NK-92 treated with Interleukin-12 subunit alpha and Interleukin-12 subunit beta, amount 100 ng/mL, for 24 hours (cell line): Measurements from ENCODE around the gene ETS1.
A peak's percentile ranks its signal among the peaks of the same experiment; 100 is the strongest.

Source experiments
- DNase-seq: peaks from one replicate; lab custom pipeline; 2025; lab: John Stamatoyannopoulos, UW

Gene ETS1, protein sequence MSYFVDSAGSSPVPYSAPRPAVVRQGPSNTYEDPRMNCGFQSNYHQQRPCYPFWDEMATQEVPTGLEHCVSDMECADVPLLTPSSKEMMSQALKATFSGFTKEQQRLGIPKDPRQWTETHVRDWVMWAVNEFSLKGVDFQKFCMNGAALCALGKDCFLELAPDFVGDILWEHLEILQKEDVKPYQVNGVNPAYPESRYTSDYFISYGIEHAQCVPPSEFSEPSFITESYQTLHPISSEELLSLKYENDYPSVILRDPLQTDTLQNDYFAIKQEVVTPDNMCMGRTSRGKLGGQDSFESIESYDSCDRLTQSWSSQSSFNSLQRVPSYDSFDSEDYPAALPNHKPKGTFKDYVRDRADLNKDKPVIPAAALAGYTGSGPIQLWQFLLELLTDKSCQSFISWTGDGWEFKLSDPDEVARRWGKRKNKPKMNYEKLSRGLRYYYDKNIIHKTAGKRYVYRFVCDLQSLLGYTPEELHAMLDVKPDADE

DNA sequence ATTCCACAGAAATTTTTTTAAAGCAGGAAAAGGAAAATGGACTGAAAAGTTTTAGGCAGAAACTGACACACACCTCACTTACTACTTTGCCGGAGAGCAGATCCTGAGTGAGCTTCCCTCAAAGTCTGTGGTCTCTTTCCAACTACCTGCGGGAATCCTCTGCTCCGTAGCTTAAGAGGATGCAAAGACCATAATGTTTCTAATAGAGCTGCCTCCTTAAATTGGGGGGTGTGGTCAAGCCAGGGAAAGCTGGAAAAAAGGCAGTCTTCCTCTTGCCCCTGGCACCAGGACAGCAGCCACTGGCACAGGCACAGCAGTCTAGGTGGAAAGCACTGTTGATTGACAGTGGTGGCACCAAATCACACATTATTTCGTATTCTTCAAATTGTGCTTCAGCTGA lies at the start of gene ETS1:
ETS1 (minus strand) TSS at position 144 of the 400 bp plus-strand sequence. CDS start 14,428 bp downstream, outside the sequence.
- DNase-seq, result no peak

DNA sequence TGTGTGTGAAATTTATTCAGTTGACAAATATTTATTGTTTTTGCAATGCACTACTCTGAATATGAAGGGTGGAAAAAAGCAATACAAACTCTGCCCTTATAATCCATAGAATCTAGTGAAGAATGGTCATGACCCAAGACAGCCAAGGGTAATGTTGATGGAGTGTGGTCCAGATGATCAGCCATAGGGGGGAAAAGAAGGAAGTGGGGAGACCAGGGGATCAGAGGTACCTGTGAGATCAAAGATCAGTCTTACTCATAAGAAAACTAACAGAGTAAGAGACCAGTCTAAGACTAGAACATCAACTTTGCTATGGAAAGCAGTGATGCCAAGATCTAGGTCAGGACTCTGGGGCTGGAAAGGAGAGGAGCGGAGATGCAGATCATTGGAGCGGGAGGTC lies 47.0 kb upstream of the ETS1 start:
- DNase-seq, result no peak

DNA sequence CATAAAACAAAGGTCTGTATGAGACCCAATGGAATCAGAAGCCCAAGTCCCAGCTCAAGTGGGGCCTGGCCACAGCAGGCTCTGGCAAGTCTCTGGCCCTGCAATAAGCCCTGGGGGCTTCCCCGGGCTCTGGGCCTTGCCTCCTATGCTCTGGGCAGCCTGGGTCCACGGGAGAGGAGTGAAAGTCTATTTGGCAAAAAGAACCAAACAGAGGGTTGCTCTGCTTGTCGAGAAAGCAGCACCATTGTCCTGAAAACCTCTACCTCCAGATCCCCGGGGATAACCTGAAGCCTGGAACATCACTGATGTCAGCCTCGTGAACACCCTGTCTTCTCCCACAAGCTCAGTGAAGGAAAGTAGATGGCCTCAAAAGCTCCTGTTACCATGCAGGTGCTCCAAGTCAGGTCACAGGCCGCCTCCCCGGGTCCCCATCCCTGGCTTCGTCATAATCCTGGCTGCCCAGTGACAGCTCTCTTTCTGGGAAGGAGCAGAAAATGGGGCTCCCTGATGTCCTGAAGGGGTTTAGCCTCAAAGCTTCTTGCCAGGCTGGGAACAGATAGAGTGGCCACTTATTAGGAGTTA lies 46.1 kb upstream of the ETS1 start:
- no peak for DNase-seq

DNA sequence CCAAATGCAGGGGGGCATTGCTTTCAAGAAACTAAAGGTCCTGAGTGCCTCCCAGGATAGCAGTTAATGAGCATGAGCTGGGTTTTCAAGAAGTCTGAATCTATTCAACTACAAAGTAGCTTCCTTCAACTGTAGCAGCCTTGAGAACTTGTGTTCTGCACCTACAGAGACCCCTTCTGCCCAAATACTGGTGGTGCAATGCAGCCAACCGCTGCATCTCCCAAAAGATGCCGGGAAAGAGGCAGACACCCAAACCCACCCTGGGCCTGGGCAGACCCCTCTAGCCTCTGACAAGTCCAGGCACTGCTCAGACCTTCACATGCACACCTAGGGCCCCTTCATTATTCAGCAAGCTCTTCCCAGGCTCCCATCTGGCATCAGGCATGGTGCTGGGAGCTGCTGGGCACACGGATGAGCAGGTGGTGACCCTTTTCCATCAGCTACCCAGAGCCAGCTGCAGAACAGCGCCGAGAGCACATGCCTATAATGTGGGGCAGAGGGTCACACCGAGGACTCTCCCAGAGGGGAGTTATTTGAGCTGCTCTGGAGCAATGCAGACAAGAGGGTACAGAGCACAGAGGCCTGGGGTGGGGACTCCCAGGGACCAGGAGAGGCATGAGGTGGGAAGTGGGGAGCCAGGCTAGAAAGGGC lies 44.9 kb upstream of the ETS1 start:
- no peak for DNase-seq

DNA sequence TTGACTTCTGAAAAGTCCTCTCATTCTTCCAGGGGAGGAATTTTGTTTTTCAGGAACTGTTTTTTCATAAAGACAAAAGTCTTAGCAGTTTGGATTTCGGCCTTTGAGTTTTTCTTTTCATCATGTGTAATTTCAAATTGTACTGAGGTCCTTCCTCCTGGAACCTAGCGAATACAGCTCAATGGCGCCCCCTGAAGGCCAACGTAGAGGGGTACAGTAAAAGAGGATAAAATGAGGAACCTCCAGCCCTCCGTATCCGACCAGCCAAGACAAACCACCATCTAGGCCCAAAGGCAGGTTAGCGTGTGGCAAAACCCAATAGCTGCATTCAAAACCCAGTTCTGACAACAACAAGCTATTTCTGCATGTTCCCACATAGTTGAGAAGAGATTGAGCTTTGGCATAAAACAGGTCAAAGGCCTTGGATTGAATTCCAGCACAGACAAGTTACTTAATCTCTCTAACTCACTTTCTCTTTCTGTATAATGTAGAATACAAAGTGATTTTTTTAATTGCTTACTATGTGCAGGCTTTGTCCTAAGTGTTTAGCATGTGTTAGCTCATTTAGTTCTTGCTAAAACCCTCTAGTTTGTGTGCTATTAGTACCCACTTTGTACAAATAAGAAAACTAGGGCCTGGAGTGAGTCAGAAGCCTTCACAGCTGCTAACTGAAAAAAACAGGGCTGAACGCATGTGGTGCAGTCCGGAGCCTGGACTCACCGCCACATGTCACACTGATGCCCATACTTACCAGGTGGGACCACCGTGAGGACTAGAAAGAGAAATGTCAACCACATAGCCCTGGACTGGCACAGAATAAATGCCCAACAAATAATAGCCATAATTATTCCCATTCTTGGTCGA lies 43.2 kb upstream of the ETS1 start:
- DNase-seq, result peak; percentile 75

DNA sequence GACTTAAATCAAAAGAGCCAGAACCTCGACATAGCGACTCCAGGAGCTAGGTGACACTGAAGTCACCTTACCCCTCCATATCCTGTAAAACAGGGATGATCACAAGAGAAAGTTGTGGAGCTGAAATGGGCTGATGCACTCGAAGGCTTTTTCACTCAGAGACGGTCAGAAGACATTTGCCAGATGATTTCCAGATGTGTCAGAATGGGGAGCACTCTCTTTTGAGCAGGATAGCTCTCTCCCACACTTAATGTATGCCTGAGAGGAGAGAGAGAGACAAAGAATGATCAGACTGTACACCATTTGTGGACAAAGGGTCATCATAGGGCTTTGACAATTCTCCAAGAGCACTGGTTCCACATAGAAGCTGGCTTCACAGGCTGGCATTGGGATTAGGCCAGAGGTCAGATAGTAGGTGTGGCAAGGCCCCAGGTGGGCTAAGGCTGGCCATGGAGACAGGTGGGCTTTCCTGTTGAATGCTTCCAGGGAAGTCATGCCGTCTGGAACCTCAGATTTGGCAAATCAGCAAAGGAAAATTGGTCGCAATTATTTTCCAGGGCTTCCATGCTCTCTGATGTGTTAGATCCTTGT lies 42.3 kb upstream of the ETS1 start:
- DNase-seq, result no peak

DNA sequence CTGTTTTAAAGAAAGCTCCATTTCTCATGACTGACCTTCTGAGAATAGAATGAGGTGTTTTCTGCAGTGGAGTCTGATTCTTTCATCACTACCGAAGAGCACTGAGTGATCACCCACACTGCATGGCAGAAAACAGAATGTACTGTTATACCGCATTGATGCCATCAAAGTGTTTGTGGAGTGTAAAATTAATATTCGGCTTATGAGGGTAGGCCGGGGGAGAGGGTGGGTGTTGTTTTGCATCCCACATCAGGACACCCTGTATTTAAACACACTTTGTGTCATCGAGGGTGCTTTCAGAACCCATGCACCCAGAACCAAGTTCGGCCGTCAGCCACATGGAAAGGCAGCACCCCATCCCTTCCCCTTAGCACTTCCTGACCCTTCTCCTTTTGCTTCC lies 41.3 kb upstream of the ETS1 start:
- no peak for DNase-seq

DNA sequence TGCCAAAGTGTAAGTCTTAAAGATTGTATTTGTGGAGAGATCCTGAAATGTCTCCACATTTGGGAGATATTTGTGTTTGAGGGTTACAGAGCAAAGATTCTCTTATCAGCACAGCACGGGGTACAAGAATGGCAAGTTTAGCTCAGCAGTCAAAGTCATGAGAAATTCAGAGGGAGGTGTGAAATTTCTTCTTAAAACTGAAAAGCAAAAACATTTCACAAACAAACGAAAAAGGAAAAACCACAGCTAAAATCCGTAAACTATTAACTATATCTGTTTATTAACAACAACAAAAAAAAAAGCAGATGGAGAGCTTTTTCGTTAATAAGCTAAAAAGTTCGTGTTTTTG lies 40.9 kb upstream of the ETS1 start:
- DNase-seq, result no peak

DNA sequence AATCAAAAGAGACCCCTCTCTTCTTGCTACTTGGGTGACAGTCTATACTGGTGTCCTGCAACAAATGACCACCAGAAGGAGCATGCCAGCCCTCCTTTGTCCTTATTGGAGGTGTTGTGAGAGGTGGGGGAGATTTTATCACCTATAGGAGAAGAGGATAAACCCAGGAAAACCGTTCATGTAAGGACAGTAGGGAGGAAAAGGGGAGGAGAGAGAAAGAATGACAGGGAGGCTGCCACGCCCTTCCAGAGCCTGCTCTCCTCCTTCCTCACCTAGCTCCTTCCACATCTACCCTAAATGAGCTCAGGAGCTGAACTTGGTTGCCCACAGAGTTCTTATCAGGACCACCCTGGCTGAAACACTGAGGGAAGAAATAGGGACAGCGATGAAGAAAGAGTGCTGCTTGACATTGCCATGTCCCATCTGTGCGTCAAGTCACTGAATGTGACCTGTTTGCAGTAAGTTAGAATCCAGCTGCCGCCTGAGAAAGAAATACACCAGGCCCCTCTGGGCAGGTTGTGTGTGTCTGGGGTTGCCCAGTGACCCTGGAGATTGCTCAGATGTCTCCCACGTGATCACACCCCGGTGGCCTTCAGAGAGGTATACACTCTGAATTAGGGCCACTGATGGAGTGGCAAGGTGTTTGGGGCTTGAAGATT lies 40.4 kb upstream of the ETS1 start:
- DNase-seq, result peak; percentile 54

DNA sequence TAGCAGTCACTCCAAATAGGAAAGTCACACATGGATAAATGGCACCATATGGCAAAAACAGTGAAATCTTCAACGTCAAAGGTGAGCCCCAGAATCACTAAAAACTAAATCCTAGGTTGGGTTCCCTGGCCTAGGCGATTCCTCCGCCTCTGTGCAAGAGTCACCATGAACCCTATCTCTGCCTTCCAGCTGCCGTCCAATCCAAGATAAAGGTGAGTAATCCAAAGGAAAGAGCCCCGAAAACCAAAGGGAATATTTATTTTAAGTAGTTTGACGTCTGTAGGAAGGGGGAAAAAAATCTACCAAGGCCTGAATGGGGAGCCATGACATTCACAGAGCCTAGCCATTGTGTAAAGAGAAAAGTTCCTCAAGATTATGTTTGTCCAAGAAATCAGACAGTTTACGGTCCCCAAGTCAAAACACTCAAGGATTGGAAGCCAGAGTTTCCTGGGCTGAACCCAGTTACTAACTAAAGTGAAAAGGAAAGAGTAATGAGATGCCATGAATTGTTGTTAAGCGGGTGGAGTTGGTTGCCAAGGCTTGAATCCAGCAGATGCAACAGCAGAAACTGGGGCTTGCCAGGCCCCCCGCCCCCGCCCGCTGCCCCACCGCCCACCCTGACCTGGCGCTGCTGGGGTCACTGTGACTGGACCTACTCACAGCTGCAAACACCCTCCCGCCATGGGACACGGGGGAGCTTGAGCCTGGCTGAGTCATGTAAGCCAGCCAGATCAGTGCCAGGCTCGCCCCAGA lies 39.7 kb upstream of the ETS1 start:
- no peak for DNase-seq

DNA sequence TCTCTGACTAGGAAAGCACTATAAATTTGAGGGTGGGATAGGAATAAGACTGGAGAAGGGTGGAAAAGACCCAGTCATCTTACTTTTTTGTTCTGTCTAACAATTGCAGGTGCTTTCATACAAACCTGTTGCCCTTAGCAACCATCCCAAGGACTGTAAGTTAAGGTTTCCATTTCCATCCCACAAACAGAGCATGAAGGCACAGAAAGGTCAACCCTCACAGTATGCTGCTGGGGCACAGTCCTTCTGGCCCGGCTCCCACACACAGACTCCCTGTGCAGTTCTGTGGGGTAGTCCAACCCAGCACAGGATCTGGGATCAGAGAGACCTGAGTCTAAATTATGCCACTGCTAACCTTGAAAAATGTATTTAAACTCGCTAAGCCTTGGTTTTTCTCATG lies 38.4 kb upstream of the ETS1 start:
- DNase-seq, result no peak

DNA sequence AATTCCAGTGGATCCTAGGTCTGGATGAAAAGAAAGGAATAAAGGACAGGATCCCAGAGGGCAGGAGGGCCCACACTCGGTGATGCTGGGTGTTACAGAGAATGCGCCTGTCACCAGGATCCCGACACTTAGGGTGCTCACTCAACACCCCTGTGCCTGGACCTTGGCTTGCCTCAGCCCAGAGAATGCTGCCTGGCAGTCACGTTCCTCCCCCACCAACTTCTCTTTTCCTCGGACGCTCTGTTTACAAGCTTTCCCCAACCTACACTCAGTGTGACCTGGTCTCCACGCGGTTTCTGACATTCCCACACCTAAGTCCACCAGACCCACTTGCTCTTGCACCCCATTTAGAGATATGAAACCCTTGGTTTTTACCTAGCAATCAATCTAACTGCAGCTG lies 38.0 kb upstream of the ETS1 start:
- no peak for DNase-seq

DNA sequence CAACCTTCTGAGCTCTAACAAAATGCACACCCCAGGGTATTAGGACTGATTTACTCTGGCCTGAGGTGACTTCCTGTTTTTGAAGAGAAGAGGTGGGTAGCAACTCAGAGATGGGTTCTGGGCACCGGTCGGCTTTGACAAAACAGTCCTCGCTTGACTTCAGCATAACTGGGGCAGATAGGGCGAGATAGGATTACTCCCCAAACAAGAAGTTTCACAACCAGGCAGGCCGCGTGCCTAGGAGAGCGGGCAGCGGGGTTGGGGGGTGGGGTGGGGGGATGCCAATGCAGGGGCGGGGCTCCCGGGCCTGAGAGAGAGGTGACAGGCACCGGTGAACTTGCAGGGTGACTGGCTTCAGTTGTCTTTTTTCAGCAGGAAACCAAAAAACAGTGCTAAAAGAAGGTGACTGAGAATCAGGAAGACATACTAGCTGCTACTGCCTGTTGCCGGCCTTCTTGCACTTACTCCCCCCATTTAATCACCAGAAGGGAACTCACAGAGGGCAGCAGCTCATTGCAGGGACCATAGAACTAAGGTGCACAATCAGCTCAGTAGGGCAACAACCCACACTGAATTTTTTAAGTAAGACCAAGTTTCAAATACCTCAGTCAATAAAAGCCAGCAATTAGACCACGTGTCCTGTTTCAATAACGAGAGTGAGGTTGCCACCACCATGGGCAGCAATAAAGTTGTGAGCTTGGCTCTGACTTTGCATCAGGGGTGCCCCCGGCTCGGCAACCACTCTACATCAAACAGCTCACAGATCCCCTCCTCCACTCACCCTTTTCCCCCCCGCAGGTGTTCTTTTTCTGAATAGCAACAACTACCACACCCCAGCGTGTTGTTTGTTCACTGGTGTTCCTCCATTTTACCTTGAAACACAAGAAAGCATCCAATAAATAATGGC lies 37.2 kb upstream of the ETS1 start:
- peak; percentile 73 for DNase-seq

DNA sequence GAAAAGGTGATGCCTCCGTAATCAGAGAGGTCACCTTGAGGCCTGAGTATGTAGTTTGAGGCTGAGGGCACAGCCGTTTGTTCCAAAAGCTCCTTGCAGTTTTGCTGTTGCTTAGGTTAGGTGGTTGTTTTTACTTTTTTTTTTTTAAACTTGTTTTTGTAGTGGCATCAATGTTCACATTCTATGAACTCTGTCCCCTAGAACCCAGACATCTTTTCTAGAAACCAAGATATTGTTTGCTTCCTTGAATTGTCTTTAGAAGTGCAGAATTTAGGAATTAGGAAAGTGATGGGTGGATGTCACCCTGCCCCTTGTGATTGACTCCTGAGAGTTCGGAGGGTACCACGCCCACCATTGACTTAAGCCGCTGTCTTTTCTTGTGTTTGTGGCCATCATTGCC lies 35.7 kb upstream of the ETS1 start:
- DNase-seq, result no peak

DNA sequence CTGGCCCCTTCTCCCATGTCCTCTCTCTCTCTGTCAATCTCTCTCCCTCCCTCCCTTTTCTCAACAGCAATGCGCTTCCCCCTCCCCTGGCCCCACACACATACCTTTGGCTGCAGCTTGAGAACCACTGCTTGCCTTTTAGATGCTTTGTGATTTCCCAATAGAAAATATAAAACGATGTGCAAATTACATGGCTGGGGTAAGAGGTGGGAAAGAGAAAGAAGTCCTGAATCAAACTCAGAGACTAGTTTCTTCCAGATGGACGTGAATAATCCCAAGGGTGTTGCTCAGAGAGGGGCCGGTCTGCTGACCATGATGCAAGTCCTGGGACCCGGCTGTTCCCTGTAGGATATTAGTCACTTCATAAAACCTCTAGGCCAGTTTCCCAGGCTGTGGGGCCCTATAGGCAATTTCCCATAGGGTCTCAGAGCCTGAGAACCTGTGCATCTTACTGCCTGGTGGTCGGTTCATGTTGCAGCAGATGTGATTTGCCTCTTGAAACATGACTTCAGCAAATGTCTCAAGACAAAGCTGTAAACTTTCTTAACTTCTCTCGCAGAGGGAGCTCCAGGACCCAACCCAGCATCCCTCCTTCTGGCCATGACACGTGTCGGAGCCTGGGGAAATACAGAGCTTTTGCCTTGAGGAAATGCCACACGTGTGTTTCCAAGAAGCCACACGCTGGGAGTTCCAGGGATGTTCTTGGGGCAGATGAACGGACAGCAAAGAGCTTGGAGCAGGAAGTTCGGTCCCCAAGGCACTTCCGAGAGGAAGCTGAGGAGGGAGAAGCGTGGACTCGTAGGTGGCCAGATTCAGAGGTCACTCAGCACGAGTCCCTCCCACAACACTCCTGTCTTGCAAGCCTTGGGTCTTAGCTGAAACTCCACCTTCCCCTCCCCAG lies 34.5 kb upstream of the ETS1 start:
- no peak for DNase-seq

DNA sequence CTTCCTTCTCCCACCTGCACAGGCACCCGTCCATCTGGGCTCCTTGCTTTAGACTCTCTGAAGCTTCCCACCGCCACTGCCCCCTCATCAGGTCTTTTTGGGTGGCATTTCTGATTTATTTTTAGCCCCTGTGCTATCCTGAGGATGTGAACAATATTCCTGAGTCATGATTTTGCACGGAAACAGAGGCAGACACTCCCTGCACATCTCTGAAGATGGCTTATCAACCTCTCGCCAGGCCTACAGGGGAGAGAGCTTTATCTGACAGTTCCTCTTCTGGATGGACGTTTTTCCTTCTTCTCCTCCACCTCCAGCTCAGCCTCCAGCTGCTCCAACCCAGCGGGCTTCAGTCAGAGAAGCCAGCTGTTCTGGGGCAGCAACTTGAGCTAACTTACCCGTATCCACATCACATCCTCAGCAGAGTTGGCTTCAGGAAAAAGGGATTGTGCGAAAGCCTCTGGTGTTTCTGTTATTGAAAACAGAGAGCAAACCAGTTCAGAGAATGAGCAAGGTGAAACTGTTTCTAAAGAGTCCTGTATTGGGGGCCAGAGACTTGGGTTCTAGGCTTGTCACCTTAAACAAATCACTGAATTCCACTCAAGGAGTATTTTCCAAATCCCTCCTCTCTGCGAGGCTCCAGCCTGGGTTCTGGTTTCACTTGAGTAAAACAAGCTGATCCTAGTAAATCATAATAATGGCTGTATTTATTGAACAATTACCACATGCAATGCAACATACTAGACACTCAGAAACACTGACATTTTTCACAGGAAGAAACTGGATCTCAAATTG lies 33.1 kb upstream of the ETS1 start:
- no peak for DNase-seq

DNA sequence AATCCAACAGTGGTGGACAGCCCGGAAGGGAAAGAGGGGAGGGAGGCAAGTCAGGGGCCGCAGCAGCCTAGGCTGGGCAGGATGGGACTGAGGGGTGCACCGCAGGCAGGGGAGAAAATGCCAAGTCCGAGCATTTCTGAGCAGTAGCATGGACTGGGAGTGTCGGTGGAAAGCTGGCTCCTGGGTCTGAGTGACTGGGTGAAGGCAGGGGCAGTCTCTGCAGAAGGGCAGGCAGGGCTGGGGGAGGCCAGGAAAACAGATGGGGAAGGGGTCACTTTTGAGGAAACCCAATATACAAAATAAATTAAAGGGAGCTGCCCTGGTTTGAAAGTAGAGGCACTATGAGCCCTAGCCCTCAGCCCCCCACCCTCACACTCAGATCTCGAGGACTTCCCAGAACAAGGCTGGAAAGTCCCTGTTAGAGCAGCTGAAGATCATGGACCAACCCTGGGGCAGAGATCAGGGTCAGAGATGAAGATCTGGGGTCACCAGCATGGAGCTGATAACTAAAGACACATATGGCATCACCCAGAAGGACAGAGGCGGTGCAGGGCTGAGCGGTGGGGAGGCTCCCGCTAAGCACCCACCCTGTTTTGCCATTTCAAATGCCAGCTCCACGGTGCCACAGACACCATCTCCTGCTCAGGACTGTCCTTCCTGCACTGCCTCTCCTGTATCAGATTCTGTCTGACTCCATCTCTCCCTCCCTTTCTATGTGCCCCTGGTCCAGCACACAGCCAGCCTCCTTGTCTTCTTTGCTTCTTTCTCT lies 32.4 kb upstream of the ETS1 start:
- no peak for DNase-seq
